Activated CD8-positive, alpha-beta memory T cell treated with anti-CD3 and anti-CD28 coated beads for 1 hour (primary cell): Measurements from ENCODE around the gene COP1.
A peak's percentile ranks its signal among the peaks of the same experiment; 100 is the strongest.
"Not testable (repeated sequence)": the region's sequence is repeated elsewhere in the genome, so short reads cannot be mapped to it uniquely, and the experiment has no call there.

Experiments
- DNase-seq, 2 donors: peaks; one replicate each; pipeline ENCODE4 v3.0.0-alpha.2; 2020; ENCODE audit warnings: low read depth in 1 of 2; ENCODE audit errors: extremely low read depth in 1 of 2

COP1 gene

DNA sequence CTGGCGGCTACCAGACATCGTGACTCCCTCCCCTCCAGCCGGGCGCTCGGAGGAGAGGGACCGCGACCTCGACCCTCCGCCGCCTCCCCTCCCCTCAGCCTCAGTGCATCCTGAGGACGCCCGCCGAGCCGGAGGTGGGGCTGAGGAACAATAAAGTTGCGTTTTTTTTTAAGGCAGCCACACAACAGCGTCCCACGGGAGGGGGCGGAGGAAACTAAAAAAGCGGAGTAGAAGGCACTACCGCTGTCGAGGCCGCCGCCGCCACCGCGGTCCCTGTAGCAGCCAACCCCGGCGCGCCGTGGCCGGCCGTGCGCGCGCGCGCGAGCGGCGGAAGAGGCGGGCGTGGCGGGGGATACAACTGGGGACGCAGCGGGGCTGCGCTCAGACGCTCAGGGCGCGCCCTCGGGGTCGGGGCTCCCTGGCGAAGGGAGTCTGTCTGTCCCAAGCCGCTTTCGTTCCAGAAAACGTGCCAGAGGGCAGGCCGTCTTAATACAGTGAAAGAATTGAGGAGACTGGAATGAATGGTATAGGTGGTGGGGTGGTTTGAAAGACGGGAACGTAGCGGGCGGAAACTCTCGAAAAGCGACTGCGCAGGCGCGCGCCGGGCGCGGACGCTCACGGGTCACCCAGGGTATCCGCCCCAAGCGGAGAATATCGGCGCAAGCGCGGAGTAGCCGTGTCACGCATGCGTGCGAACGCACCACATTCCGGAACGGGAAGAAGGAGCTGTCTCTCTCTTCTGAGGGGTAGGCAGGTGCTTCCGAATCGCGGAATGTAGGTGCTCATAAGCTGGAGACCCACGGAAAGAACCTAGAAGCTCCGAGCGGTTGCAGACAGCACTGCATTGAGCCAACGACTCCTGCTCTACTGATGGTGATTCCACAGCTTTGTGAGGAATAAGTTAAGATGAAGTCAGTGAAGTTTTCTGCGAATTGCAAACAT, at the start of gene COP1:
TSS of gene COP1 (minus strand) at position 326 of the 942 bp plus-strand sequence. CDS start at position 18, 308 bp downstream.
- DNase-seq, result peak; percentile 91 to 95

GRCh38 chr1:176252191-176252590, 45.1 kb upstream of the COP1 start:
- DNase-seq, result no peak

DNA sequence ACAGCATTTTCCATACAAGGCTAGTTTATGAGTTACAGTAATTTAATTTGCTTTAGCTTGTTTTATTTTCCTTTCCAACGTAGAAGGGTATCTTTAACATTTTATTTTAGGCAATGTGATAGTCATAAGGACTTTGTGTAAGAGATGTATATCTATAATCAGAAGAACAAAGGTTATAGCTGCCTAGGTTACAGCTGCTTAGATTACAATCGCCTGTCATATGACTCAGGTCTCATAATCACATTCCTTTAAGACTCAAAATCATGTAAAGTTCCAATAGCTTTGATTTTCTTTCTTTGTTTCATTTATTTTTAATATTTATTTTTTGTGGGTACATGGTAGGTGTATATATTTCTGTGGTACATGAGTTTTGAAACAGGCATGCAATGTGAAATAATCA, 37.8 kb upstream of the COP1 start:
- DNase-seq, result no peak

- no peak for DNase-seq
Measured at GRCh38 chr1:176243746-176244145, 36.7 kb upstream of the COP1 start.

- no peak for DNase-seq
Measured at GRCh38 chr1:176241385-176242015, 34.4 kb upstream of the COP1 start.

DNA sequence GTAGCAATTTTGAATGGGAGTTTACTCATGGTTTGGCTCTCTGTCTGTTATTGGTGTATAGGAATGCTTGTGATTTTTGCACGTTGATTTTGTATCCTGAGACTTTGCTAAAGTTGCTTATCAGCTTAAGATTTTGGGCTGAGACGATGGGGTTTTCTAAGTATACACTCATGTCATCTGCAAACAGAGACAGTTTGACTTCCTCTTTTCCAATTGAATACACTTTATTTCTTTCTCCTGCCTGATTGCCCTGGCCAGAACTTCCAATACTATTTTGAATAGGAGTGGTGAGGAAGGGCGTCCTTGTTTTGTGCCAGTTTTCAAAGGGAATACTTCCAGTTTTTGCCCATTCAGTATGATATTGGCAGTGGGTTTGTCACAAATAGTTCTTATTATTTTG, 26.6 kb upstream of the COP1 start:
- DNase-seq, result not testable (repeated sequence)

GRCh38 chr1:176227579-176227978, 20.5 kb upstream of the COP1 start:
- DNase-seq, result no peak

GRCh38 chr1:176225911-176226310, 18.8 kb upstream of the COP1 start:
- no peak for DNase-seq

DNA sequence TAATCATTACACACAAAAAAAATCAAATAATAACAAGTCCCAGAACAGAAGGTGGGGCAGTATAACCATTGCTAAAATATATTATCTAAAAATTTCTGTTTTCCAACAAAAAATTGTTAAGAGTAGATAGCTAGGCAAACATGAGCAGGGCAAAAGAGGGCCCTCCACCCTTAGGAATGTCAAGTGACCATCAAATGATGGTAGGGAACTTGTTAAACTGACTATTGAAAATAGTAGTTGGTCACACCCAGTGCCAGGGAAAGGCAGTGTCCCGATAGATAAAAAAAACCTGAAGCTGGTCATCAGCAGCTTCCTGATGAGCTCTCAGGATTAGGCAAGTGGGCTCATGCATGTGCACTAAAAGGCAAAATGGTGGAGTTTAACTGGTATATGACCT, 18.4 kb upstream of the COP1 start:
- no peak for DNase-seq

DNA sequence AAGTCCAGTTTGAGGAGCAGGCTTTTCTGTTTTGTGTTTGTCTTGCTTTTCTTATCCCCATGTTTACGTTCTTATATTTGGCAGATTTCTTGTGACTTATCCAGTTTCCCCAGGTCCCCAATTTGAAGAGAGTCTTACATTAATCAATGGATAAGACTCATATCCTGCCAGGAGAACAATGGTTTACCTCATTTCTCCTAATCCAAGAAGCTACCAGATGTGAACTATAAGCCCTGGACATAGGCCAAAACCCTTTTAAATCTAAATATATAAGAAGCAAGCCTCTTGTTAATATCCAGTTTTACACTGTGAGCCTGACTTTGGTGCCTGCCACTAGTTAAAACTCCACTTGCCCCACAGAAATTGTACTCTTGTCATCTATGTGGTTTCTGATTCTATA, 15.1 kb upstream of the COP1 start:
- no peak for DNase-seq

DNA sequence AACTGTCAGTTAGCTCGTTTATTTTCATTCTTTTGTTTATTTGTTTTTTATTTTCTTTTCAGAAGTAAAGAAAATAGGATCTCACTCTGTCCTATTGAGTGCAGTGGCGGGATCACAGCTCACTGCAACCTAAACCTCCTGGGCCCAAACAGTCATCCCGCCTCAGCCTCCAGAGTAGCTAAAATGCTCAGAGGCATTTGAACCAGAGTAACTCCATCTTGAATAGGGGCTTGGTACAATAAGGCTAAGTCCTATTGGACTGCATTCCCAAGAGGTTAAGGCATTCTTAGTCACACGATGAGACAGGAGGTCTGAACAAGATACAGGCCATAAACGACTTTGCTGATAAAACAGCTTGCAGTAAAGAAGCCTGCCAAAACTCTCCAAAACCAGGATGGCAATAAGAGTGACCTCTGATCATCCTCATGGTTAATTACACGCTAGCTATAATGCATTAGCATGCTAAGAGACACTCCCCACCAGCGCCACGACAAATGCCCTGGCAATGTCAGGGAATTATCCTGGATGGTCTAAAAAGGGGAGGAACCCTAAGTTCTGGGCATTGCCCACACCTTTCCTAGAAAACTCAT, 13.1 kb upstream of the COP1 start:
- no peak for DNase-seq

GRCh38 chr1:176217461-176218099, 10.5 kb upstream of the COP1 start:
- no peak for DNase-seq

DNA sequence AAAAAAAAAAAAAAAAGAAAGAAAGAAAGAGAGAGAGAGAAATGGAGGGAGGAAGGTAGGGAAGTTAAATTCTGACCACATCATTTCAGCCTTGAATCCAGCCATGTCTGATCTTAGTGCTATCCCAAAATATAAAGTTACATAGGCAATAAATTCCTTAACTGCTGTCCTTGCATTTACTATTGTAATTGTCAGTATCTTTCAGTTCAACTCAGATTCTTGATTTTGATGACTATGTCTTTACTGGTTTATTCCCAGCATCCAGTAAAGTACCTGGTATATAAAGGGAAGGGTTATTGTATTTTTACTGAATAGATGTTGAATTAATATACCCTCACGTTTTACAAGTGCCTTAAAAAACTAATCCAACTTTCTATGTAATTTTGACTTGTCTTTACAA, 8.9 kb upstream of the COP1 start:
- DNase-seq, result no peak

DNA sequence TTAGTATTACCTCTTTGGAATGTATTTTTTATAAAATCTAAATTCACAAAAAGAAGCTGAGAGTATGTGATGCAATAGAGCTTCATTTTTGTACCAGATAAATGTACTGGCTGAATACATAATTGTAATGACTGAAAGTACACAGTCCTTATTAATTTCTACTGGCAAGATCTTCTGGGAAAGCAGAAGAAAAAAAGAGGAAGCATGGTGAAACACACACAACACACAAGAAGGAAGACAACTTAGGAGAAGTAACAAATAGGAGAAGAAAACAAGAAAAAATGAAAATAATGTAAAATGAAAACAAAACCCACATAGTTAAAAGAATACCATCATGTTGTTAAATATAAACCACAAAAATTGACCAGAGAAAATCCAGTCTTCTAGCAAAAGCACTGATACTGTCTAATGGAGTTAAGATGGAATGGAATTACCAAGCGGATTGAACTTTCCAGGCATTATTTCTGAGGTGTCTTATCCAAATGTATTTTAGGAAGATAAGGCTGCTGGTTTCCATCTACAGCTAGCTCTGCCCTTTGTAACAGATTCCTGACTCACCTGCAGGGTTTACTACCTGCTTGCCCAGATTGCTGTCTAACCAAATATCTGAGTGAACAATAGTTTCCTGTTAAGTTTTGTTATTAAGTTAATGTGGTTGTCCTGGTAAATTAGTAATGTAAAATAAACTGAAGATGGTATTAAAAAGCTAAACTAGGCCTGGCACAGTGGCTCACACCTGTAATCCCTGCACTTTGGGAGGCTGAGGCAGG, 4.5 kb upstream of the COP1 start:
- DNase-seq, result no peak

DNA sequence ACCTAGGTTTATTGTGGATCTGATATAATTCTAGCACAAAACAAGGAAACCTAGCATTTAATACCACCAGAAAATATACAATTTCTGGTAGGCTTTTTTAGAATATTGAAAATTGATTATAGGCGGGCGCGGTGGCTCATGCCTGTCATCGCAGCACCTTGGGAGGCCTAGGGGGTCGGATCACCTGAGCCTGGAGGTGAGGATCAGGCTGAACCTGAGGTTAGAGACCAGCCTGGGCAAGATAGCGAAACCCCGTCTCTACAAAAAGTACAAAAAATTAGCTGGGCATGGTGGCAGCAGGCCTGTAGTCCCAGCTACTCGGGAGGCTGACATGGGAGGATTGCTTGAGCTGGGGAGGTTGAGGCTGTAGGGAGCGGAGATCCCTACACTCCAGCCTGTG, 948 bp upstream of the COP1 start:
- DNase-seq, result no peak

- DNase-seq, result peak in 1 of 2 donors; percentile 9
Measured at GRCh38 chr1:176206006-176206960, 803 bp downstream of the COP1 start.

DNA sequence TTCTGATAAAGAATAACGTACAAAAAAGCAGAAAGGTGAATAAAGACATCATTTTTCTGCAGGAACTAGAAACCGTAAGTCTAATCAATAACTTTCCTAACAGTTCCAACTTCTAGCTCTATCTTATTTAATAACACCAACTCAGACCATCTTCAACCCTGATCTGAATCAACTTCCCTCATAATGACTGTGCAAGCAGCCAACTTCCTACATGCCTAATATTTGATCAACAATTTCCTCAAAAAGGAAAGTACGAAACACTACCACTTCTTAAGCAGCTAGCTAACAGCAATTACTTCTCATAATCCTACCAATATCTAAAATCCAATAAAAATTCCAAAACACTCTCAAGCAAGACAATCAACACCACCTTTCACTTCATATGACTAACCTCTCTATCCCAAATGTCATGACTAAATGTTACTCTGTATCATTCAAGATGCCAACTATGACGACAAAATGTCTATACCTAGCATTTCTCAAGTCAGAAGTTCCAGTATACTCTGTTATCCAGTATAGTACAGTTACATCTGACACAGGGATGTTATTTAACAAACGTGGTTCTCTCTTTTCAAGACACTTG, 1.7 kb downstream of the COP1 start:
- no peak for DNase-seq

DNA sequence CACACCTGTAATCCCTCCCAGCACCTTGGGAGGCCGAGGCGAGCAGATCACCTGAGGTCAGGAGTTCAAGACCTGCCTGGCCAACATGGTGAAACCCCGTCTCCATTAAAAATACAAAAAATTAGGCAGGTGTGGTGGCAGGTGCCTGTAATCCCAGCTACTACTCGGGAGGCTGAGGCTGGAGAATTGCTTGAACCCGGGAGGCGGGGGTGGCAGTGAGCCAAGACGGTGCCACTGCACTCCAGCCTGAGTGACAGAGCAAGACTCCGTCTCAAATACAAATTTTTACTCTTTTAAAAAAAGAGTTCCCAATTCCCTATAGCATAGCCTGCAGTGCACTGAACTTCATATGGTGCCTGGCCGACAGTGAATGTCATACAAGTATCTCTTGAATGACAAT, 2.4 kb downstream of the COP1 start:
- DNase-seq, result not testable (repeated sequence)

GRCh38 chr1:176203735-176204134, 3.4 kb downstream of the COP1 start:
- DNase-seq, result no peak
